ENCODE results near the gene CDK3.
"Not testable (repeated sequence)": the region's sequence is repeated elsewhere in the genome, so short reads cannot be mapped to it uniquely, and the experiment has no call there.

CDK3 gene

DNA sequence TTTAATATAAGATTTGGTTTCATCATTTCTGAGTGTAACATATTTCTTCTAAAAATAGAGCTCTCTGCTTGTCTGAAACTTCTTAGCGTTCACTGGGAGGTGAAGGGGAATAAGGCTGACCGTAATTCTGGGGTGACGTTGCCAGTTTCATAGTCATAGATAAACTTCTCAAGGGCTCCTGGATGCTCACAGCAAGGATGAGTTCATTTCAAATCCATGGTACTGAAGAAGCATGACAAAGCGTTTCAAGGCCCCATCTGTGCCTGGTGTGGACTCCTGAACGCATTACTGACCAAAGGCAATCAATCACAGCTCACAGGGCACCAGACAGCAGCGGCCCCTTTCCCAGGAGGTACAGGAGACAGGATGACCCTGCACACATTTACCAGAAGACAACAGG lies 38.5 kb downstream of the CDK3 start:
- DNase-seq = no peak

DNA sequence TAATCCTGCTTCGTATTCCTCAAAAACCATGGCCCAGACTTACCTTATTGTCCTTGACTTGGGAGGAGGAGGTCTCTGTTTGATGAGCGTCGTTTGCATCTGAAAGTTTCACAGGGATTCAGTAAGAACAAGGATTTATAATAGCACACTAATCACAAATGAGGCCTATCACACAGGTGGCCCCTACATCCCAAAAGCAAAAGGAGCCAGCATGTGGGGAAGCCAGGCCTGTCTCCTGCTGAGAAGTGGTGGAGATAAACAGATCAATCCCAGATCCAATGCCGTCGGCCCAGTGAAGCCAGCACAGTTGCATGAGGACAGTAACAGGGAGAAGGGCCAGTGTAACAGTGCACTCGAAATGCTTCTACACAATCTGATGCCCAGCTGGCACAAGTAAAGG lies 39.7 kb downstream of the CDK3 start:
- no peak for DNase-seq

DNA sequence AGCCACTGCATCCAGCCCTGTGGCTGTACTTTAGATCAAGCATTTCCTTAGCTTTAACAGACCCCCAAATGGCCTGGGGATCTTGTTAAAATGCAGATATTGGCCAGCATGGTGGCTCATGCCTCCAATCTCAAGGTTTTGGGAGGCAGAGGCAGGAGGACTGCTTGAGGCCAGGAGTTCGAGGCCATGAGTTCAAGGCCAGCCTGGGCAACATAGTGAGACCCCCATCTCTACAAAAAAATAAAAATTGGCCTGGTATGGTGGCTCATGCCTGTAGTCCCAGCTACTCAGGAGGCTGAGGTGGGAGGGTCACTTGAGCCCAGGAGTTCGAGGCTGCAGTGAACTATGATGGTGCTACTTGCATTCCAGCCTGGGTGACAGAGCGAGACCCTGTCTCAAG lies 42.2 kb downstream of the CDK3 start:
- not testable (repeated sequence) for DNase-seq

DNA sequence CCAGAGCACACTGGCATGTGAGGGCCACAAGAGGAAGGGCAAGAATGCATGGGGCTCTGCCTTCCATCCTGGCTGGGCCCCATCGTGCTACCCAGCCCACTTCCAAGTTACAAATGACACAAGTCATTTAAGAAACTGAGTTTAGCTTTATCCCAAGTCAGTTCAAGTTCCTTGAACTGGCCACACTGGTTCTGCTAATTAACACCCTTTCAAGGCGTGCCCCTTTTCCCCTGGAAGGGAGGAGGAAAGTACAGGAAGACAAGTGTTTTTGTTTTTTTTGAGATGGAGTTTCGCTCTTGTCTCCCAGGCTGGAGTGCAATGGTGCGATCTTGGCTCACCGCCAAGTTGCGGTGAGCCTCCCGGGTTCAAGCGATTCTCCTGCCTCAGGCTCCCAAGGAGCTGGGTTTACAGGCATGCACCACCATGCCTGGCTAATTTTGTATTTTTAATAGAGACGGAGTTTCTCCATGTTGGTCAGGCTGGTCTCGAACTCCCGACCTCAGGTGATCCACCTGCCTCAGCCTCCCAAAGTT lies 43.9 kb downstream of the CDK3 start:
- not testable (repeated sequence) for DNase-seq

DNA sequence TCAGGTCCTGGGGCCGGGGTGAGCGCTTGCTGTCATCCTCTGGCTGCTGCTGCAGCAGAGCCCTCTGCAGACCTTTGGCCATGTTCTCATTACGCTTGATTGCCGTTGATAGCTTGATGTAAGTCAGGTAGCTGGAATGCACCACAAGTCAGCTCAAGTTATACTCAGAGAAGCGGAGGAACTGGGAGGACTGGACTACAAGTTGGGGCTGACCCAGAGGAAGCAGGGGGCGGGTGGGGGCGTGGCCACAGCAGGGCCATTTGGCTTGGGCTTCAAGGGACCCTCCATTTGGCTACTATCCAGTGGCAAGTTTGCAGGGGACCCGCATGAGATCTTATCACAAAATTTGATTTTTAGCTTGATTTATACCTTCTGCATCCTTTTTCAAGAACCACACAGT lies 45.4 kb downstream of the CDK3 start:
- DNase-seq = no peak

DNA sequence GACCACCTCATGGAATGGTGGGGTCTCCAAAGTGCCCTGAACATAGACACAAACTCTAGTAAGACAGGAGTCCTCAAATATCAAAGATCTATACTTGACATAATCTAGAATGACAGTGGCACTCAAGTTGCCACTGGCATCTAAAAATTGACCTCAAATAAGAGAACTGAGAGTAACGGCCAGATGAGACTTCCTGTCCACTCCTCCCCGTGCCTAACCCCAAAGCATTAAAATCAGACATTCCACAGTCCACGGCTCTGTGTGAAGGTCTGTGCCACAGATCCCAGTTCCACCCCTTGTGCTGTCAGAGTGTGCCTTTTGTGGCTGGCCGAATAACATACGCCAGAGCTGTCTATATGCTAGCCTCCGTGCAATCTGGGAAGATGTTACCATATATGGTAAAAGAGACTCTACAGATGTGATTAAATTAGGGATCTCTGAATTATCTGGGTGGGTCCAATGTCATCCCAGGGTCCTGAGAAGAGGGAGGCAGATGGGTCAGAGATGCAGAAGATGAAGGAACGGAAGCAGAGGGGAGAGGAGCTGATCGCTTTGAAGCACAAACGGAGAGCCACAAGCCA lies 47.5 kb downstream of the CDK3 start:
- no peak for DNase-seq

DNA sequence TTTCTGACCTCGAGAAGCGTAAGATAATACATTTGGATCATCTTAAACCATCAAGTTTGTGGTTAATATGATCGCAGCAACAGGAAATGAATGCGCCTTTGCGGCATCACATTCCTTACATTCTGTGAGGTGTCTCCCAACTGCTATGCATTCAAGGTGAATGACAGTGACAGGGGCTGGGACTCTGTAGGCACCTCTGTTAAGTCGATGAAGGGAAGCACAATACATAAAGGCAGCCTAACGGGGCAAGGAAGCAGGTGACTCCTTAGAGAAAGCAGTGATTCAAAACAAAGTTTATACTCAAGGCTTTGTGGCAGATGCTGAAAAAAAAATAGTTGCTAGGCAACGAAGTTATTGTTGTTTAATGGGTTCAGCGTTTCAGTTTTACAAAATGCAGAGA lies 48.1 kb downstream of the CDK3 start:
- no peak for DNase-seq

DNA sequence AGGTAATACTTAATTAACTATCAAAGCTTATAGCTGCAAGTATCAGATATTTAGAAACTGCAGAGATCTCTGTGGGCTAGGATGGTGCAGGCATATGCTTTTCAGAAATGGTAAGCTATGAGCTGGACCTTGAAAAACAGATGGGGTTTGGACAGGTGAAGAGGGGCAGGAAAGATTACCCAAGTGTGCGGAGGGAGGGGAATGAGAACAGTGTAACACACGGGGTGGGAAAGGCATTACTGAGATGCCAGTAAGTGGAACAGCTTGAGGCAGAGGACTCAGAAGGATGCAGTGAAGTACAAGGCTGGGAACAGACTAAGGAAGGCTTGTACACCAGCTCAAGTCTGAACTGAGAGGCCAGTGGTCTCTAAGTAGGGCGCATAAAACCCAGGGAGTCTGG lies 48.6 kb downstream of the CDK3 start:
- DNase-seq = no peak

DNA sequence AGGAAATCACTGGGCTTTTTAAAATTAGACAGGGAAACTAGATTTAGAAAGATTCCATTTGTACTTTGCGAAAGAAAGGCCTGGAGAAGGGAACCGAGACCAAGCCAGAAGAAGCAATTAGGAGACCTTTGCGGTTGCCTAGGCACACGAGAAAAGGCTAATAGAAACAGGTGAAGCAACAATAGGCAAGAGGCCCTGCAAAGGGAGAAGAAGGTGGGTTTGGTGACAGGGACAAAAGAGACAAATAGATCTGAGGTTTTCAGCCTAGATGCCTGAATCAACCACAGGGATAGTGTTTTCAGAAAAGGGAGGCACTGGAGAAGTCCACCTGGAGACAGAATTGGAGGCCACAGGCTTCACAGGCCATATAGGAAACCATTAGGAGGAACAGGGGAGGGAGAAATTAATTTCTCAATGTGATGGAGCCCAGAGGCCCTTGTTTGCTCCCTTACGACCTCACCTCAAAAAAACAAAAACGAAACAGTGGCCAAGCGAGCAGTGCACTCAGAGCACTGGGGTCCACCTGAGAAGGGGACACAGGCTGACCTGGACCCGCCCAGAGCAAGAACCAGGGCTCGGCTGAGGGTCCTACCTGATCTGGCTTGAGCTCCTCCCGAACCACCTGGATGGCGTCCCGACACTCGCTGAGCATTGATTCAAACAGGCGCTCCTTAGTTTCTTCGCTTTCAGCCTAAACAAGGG lies 49.3 kb downstream of the CDK3 start:
- DNase-seq = no peak

DNA sequence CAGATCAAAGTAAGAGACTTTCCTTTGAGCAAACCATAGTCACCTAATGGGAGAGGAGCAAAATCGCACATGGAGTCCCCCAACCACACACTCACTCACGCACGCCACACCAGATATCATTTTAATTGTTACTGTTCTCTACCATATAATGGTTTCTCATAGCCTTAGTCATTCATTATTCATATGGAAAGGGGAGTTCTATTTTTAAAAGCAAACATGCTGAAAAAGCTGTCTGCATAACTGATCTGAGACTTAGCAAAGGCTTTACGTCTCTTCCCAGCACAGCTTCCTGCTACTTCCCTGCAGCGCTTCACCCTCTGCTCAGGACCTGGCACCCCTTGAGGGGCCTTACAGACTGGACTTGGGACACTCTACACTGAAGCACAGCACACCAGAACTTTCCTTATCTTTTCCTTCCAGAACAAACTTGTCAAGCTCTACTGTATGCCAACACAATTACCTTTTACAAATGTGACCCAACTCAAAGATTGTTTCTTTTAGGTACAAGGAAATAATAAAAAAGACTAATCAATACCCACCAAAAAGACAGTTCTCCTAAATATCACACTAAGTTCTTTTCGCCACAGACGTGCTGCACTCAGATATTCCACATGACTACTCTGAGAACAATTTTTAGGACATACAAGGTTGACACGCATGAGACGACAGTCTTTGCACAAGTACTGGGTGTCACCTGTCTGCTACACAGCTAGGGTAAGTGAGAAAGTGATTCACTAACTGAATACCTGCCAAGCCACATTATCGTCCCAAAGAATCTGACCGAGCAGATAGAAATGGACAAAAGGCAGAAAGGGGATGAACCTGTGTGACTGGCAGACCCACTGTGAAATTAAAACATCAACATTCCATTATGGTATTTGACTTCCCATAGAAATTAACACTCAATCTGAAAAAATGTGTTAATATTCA lies 50.1 kb downstream of the CDK3 start:
- no peak for DNase-seq

DNA sequence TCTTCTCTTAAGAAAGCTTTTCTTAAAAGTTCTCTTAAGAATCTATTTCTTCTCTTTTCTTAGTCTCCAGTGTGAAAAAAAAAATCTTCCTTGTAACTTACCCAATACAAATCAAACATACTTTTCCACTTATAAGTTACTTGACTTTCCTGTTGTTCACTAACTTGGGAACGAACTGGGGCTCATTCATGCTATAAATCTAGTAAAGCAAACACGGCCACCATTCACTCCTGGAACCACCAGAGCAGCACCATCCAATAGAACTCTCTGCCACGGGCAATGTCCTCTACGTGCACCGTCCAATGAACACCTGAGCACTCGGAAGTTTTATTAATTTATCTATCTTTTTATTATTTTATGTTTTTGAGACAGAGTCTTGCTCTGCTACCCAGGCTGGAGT lies 50.9 kb downstream of the CDK3 start:
- DNase-seq = no peak

DNA sequence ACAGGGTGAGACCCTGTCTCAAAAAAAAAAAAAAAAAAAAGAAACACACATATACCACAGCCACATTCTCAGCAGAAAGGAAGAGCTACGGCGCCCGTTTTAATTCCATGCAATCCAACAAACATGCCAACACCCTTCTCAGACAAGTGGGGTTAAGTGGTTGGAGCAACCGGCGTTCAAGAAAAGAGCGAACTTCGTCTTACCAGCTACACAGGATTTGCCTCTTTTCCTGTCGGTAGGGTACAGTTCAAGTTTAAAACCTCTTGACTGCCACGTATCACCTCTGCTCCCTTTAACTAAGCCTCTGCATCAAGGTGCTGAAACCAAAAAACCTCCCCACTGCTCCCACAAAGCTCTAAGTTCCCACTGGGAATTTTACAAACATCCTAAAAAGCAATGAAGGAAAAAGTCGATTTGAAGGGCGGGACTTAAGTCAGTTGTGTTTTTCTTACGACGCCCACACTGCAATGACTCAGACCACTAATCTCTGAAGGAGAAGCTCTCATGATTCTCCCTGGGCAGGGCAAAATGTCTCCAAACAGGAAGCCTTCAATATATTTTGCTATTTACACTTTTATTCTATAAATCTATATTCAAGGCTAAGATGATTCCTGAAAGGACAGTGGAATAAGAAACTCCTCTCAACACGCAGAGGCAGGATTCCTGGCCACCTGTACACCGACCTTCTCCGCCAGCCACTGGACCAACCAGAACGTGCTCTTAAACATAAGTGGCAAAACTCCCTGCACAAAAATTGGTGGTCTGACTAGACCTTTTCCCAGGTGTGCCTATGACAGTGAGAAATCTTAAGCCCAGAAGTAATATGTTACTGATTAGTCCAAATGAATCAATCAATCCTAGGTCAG lies 52.8 kb downstream of the CDK3 start:
- no peak for DNase-seq

DNA sequence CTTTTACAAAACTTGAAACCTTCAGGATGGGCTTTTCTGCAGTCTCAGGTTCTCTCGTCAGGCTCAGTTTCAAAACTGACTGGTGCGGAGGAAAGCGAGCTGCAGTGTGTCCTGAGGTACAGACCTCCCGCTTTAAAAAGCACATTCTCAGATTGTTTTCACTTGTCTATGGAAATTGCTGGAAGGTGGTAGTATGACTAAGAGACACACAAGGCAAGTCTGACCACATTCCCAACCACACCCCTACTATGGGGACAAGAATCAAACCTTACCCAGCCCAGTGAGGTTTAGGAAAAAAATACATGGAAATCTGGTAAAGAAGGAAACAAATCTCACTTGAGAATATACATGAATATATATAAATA lies 53.4 kb downstream of the CDK3 start:
- DNase-seq = no peak
